GM12874 (cell line): ENCODE results near the gene CHD2.

Experiments
- CTCF ChIP-seq: IDR thresholded peaks from 2 replicates; pipeline ENCODE4 v1.5.1; 2011; ENCODE audit warnings: low read depth, mild to moderate bottlenecking, control low read depth, low read length, moderate library complexity; ENCODE audit not compliant: insufficient read depth

CHD2 gene

GRCh38 chr15:93040288-93041158 lies 140.4 kb downstream of the CHD2 start:
- TF ChIP-seq CTCF, result no peak

GRCh38 chr15:93041159-93041547 lies 141.0 kb downstream of the CHD2 start:
- no peak for TF ChIP-seq CTCF

- no peak for TF ChIP-seq CTCF
Measured at GRCh38 chr15:93042211-93042610, 142.1 kb downstream of the CHD2 start.

- TF ChIP-seq CTCF, result no peak
Measured at GRCh38 chr15:93042691-93043378, 142.7 kb downstream of the CHD2 start.

GRCh38 chr15:93043621-93044300 lies 143.6 kb downstream of the CHD2 start:
- TF ChIP-seq CTCF, result no peak

GRCh38 chr15:93044301-93045190 lies 144.4 kb downstream of the CHD2 start:
- no peak for TF ChIP-seq CTCF
